Measurements from ENCODE around the gene ENAH. TPM values are rescaled to one million over a fixed set of nuclear protein-coding genes. Genes with fewer than 3 reads are reported as not detected.

Gene ENAH
- total and polyA plus RNA-seq, 2 experiments from 2014 or later = 46.4 to 124 TPM

DNA sequence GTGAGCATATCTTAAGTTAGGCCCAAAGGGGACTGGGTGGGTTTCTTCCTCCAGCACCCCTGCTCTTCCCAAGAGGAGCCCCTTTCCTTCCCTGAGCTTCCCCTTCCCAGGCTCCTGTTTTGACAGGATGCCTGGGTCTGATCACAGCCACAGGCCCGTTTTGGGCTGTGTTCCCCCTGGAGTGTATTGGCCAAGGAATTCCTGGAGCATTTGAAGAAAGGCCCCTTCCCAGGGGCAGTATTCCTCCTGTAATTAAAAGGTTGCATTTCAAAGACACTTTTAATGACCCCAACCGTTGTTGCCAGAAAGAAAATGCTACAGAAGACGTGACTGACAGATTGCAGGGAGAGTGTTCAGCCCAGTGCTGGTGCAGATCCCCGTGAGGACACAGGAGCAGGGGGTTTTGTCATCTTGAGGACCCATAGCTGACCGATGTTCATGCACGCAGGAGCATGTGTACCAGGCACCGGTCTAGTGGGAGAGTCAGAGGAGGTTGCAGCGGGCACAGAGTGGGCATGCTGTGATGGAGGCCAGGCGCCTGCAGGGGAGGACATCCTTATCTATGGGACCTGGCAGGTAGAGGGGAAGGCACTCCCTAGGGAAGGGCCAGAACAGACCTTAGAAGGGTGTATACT, 205.8 kb downstream of the ENAH start:
- Histone ChIP-seq H3K4me3 (no peak overlapping the region), H3K27ac (no peak overlapping the region), H3K9me3 (ENCODE audit: low read depth) (no peaks in the 10 kb centered on the region), H3K27me3 (no peaks in the 10 kb centered on the region), H3K36me3 (no peaks in the 10 kb centered on the region), H3K4me1 (ENCODE audit: low read depth) (peaks cover 10% of the 10 kb centered on the region)
- TF ChIP-seq, protein P1, sequence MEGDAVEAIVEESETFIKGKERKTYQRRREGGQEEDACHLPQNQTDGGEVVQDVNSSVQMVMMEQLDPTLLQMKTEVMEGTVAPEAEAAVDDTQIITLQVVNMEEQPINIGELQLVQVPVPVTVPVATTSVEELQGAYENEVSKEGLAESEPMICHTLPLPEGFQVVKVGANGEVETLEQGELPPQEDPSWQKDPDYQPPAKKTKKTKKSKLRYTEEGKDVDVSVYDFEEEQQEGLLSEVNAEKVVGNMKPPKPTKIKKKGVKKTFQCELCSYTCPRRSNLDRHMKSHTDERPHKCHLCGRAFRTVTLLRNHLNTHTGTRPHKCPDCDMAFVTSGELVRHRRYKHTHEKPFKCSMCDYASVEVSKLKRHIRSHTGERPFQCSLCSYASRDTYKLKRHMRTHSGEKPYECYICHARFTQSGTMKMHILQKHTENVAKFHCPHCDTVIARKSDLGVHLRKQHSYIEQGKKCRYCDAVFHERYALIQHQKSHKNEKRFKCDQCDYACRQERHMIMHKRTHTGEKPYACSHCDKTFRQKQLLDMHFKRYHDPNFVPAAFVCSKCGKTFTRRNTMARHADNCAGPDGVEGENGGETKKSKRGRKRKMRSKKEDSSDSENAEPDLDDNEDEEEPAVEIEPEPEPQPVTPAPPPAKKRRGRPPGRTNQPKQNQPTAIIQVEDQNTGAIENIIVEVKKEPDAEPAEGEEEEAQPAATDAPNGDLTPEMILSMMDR (IDR thresholded peaks at IDR 0.05; ENCODE audit: low read depth, low read length) = no peak
- no peak for DNase-seq (ENCODE audit: low read depth in 1 of 2, low spot score in 1 of 2)

DNA sequence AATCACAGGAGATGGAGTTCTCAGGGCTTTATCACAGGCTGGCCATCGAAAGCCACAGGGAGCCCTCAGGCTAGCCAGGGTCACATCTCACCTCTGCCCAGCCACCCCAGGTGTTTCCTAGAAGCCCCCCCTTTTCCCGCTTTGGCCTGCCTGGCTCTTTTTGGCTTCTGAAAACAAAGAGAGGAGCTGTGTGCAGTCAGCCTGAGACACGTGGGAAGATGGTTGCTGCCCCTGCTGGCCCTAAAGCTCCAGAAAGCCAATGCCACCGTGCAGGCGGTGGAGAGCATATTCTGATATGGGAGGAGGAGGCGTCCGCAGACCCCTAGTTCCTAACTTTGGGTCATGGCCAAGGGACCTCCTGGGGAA, 206.3 kb downstream of the ENAH start:
- Histone ChIP-seq H3K27me3 (no peaks in the 10 kb centered on the region), H3K9me3 (ENCODE audit: low read depth) (no peaks in the 10 kb centered on the region), H3K4me3 (no peak overlapping the region), H3K36me3 (no peaks in the 10 kb centered on the region), H3K4me1 (ENCODE audit: low read depth) (peaks cover 10% of the 10 kb centered on the region), H3K27ac (no peak overlapping the region)
- no peak for DNase-seq (ENCODE audit: low read depth in 1 of 2, low spot score in 1 of 2)
- TF ChIP-seq, protein P1 (IDR thresholded peaks at IDR 0.05; ENCODE audit: low read depth, low read length) = no peak

DNA sequence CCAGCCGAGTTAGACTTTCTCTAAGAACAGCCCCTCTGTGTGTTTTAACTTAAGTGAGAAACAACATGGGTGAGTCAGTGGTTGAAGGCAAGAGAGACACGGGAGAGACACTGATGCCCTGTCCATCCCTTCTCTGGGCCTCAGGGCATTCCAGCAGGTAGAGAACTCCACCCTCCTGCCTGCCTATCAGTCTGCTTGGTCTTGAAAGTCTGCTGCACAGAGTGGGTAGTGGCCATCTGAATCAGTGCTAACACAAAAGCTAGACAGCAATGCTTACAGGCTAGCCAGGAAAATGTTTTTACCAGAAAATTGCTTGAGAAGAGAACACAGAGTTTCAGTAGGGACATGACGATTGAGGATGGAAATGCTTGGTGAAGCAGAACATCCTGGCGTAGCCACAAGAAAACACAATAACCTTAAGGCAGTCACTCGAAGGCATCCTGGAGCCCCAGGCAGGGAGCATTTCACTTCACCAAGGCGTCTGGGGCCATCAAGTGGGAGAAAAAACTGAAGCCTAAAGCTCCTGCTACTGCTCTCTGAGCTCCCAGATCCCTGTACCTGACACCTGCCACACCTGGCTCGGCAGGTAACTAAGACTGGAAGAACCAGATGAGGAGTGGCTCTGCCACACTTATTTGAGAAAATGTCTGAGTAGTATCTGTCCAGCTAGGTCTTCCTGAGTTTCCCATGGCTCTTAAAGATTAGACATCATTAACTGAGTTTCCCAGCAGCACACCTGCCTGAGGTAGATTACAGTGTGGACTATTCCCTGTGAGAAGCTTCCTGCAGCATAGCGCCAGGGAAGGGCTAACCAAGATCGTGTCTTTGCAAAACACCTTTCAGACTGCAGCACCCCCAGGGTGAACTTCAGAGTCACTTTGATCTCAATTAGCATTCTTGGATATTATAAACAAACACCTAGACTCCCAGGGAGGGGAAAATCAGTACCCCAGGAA, 207.0 kb downstream of the ENAH start:
- Histone ChIP-seq H3K4me1 (ENCODE audit: low read depth) (peaks cover 10% of the 10 kb centered on the region), H3K9me3 (ENCODE audit: low read depth) (no peaks in the 10 kb centered on the region), H3K27me3 (no peaks in the 10 kb centered on the region), H3K36me3 (no peaks in the 10 kb centered on the region), H3K4me3 (no peak overlapping the region), H3K27ac (no peak overlapping the region)
- peak in 1 of 2 donors; percentile 38 for DNase-seq (ENCODE audit: low read depth in 1 of 2, low spot score in 1 of 2)
- TF ChIP-seq, protein P1 (IDR thresholded peaks at IDR 0.05; ENCODE audit: low read depth, low read length) = no peak

DNA sequence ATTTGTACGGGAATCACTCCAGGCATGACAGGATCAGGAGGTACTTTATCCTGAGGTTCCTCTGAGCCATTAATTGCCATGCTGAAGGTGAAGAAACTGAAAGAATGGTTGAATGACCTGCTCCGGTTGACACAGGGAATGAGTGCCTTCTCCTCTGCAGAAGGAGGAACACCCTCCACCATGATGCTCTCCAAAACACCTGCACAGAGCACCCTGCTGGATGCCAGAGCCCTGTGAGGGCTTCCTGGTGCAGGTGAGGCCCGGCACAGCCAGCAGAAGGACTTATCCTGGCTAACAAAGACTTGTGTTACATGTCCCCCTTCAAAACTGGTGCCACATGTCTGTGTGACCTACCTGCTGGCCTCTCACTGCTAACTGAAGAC, 210.8 kb downstream of the ENAH start:
- H3K27me3 ChIP-seq = no peaks in the 10 kb centered on the region
- no peak for DNase-seq (ENCODE audit: low read depth in 1 of 2, low spot score in 1 of 2)
- H3K9me3 ChIP-seq (ENCODE audit: low read depth) = no peaks in the 10 kb centered on the region
- no peak overlapping the region for H3K4me3 ChIP-seq
- H3K36me3 ChIP-seq = no peaks in the 10 kb centered on the region
- H3K27ac ChIP-seq = no peak overlapping the region
- TF ChIP-seq, protein P1 (IDR thresholded peaks at IDR 0.05; ENCODE audit: low read depth, low read length) = no peak
- H3K4me1 ChIP-seq (ENCODE audit: low read depth) = peaks cover 6% of the 10 kb centered on the region

DNA sequence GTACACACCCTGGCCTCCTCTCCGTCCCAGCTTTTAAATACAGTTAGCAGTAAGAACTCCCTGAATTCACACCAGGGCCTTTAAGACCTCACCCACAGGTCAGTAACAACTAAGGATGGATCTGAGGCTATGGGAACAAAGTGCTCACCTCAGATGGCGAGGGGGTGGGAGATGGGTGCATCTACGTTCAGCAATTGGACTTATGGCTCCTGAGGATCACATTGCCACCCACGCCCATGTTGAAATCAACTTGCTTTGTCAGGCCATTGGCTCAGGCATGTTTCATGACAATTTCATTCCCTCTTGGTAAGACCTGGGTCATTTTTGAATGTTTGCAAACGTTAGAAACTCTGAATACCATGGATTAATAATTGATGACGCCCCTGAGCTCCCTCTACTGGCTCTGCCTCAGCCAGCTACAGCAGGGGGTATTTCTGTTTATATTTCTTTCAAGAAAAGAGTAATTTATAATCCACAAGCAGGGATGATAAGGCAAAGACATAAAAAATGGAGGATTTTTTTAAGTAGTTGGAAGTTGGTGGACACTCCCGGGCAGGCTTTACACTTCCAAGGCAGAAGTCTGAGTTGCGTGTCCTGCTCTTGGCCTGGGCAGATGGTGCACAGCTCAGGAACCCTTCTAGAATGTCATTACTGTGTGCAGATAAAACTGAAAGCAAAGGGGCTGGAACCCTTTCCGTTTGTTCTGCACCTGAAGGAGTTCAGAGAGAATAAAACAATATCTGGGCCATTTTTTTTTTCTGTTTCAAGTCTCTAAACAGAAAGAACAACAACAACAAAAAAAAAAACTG, 211.4 kb downstream of the ENAH start:
- TF ChIP-seq, protein P1 (IDR thresholded peaks at IDR 0.05; ENCODE audit: low read depth, low read length) = peak; percentile 30
- H3K4me1 ChIP-seq (ENCODE audit: low read depth) = no peaks in the 10 kb centered on the region

More for the DNA sequence above, 211.4 kb downstream of the ENAH start:
- Histone ChIP-seq H3K27ac (no peak overlapping the region), H3K4me3 (no peak overlapping the region), H3K9me3 (ENCODE audit: low read depth) (no peaks in the 10 kb centered on the region), H3K27me3 (no peaks in the 10 kb centered on the region), H3K36me3 (no peaks in the 10 kb centered on the region)
- no peak for DNase-seq (ENCODE audit: low read depth in 1 of 2, low spot score in 1 of 2)
